Endothelial cell of umbilical vein (primary cell): ENCODE measurements around the gene CD226. TPM values are rescaled to one million over a fixed set of nuclear protein-coding genes. Genes with fewer than 3 reads are reported as not detected.

Experiments used
- BruUV-seq: library from RNA; stranded (reverse); fragments of 400-500 nt; replicated peaks from 2 replicates; lab custom pipeline; 2021; lab: Mats Ljungman, UMichigan
- CTCF ChIA-PET: fragments of 300-600, 350-600 bp; sonication (Branson Sonifier 250); formaldehyde crosslinking; loops from one replicate; lab custom pipeline; 2021; ENCODE audit warnings: antibody characterized with exemption, inconsistent platforms; lab: Charles Lee
- POLR2A ChIA-PET: fragments of 300-600, 350-600 bp; sonication (Branson Sonifier 250); formaldehyde crosslinking; loops from one replicate; lab custom pipeline; 2021; ENCODE audit warnings: antibody characterized with exemption, inconsistent platforms; lab: Charles Lee
- DNase-seq: peaks from one replicate; pipeline ENCODE4 v3.0.0-alpha.2; 2011; ENCODE audit warnings: low read depth, low spot score
- FAIRE-seq: peaks from 2 replicates; lab custom pipeline; 2011; peaks lifted over from hg19 to GRCh38; lab: Jason Lieb, UNC
- H2AFZ ChIP-seq: 2 replicates; pipeline ENCODE4 v1.6.0; 2012; ENCODE audit warnings: low read depth, low read length, control low read depth, inconsistent platforms
- H3K27ac ChIP-seq: 2 replicates; pipeline ENCODE4 v1.5.1; 2011; ENCODE audit warnings: low read depth, mild to moderate bottlenecking, control low read depth, low read length, moderate library complexity; ENCODE audit not compliant: insufficient read depth
- H3K27me3 ChIP-seq, 2 experiments: 2 replicates each; pipeline versions ENCODE4 v1.6.0 to v1.6.1; 2011; ENCODE audit warnings: low read length in 2 of 2, mixed read lengths in 1 of 2; ENCODE audit not compliant: control insufficient read depth in 2 of 2, insufficient read depth in 2 of 2
- H3K36me3 ChIP-seq, 2 experiments: 2 replicates in 1 of 2; 3 replicates in 1 of 2; pipeline ENCODE4 v1.5.1; 2011; ENCODE audit warnings: low read length in 2 of 2, mild to moderate bottlenecking in 1 of 2, moderate library complexity in 1 of 2; ENCODE audit not compliant: control insufficient read depth in 2 of 2, insufficient read depth in 2 of 2; ENCODE audit errors: extremely low read depth in 1 of 2
- H3K4me1 ChIP-seq: 3 replicates; pipeline ENCODE4 v1.5.1; 2011; ENCODE audit warnings: mild to moderate bottlenecking, low read length; ENCODE audit not compliant: control insufficient read depth, insufficient read depth; ENCODE audit errors: extremely low read depth
- H3K4me2 ChIP-seq: 2 replicates; pipeline ENCODE4 v1.6.1; 2011; ENCODE audit warnings: low read length, control low read depth, mixed read lengths; ENCODE audit not compliant: insufficient read depth
- H3K4me3 ChIP-seq, 3 experiments: fragments of 200-600 bp in 1 of 3; sonication (generic), shearing (Covaris generic) in 1 of 3; replicated peaks in 1 of 3; 2 replicates each; pipeline ENCODE4 v1.5.1; 2011 to 2016; ENCODE audit warnings: control low read depth in 3 of 3, low read length in 3 of 3, mild to moderate bottlenecking in 2 of 3, inconsistent platforms in 1 of 3, low read depth in 1 of 3, moderate library complexity in 1 of 3; ENCODE audit not compliant: insufficient read depth in 1 of 3
- H3K79me2 ChIP-seq: 2 replicates; pipeline ENCODE4 v1.6.0; 2012; ENCODE audit warnings: low read length, inconsistent platforms; ENCODE audit not compliant: control insufficient read depth, insufficient read depth
- H3K9ac ChIP-seq: replicated peaks from 2 replicates; pipeline ENCODE3; 2011; ENCODE audit warnings: low read length, control low read depth; ENCODE audit not compliant: insufficient read depth; ENCODE audit errors: extremely low read depth
- H3K9me1 ChIP-seq: replicated peaks from 3 replicates; pipeline ENCODE4 v1.6.0; 2011; ENCODE audit warnings: mild to moderate bottlenecking, low read length; ENCODE audit not compliant: control insufficient read depth, insufficient read depth; ENCODE audit errors: extremely low read depth
- H3K9me3 ChIP-seq: replicated peaks from 2 replicates; pipeline ENCODE4 v1.5.1; 2012; ENCODE audit warnings: low read length, inconsistent platforms; ENCODE audit not compliant: control insufficient read depth, insufficient read depth
- H4K20me1 ChIP-seq: replicated peaks from 2 replicates; pipeline ENCODE3; 2011; ENCODE audit warnings: mild to moderate bottlenecking, low read length; ENCODE audit not compliant: control insufficient read depth, insufficient read depth; ENCODE audit errors: extremely low read depth
- CTCF ChIP-seq, 2 donors: IDR thresholded peaks; 1 replicate in 1 of 2; 2 replicates in 1 of 2; pipeline ENCODE4 v1.5.1; 2011; ENCODE audit warnings: low read length in 2 of 2, mild to moderate bottlenecking in 2 of 2, moderate library complexity in 2 of 2, control low read depth in 1 of 2, inconsistent platforms in 1 of 2, low read depth in 1 of 2; ENCODE audit not compliant: insufficient read depth in 1 of 2; ENCODE audit errors: extremely low read depth in 1 of 2
- EZH2 ChIP-seq: IDR thresholded peaks from 2 replicates; pipeline ENCODE4 v1.6.1; 2012; ENCODE audit warnings: borderline replicate concordance, low read depth, mild to moderate bottlenecking, moderate library complexity, low read length, inconsistent platforms; ENCODE audit not compliant: severe bottlenecking
- FOS ChIP-seq: IDR thresholded peaks from 2 replicates; pipeline ENCODE4 v1.6.1; 2011; ENCODE audit warnings: mild to moderate bottlenecking, low read length, moderate library complexity, borderline replicate concordance; ENCODE audit not compliant: insufficient read depth
- GATA2 ChIP-seq: IDR thresholded peaks from 2 replicates; pipeline ENCODE4 v1.7.0; 2011; ENCODE audit warnings: low read depth, mild to moderate bottlenecking, moderate library complexity, mixed read lengths, low read length; ENCODE audit not compliant: insufficient read length, insufficient read depth
- JUN ChIP-seq: IDR thresholded peaks from 2 replicates; pipeline ENCODE4 v1.6.1; 2011; ENCODE audit warnings: borderline replicate concordance, low read depth; ENCODE audit not compliant: insufficient read length, insufficient read depth
- MAX ChIP-seq: IDR thresholded peaks from 2 replicates; pipeline ENCODE4 v1.6.1; 2011; ENCODE audit not compliant: insufficient read depth, insufficient read length
- MYC ChIP-seq: IDR thresholded peaks from one replicate; pipeline ENCODE4 v1.6.1; 2011; ENCODE audit warnings: mild to moderate bottlenecking, low read depth, low read length
- POLR2A ChIP-seq: IDR thresholded peaks from 2 replicates; pipeline ENCODE4 v1.6.1; 2012; ENCODE audit warnings: low read depth, mild to moderate bottlenecking, control low read depth, low read length
- POLR2AphosphoS5 ChIP-seq: IDR thresholded peaks from 2 replicates; pipeline ENCODE4 v1.6.1; 2012; ENCODE audit warnings: low read depth, mild to moderate bottlenecking, control low read depth, low read length, moderate library complexity; ENCODE audit not compliant: insufficient read depth
- dilution Hi-C: fragments of 300-500 bp; cut with MboI; formaldehyde crosslinking; loops from one replicate; pipeline ENCODE4 v1.15.0; 2019; ENCODE audit warnings: low sequenced_read_pairs; ENCODE audit not compliant: extremely low pct_ligation_motif_present
- intact Hi-C: fragments of 100-400 bp; cut with micrococcal nuclease; formaldehyde crosslinking; loops from one replicate; pipeline ENCODE4 v1.10.0; 2022
- polyA plus RNA-seq, 4 experiments: library from polyadenylated mRNA; depleted of rRNA in 3 of 4; stranded (reverse) in 3 of 4; unstranded in 1 of 4; fragments of >200 nt; gene quantifications; 2 replicates each; pipeline versions ENCODE4 v1.2.1 to v1.2.3, GENCODE V29; 2011 to 2012; ENCODE audit warnings: missing spikeins in 1 of 4
- total RNA-seq: library from RNA; stranded (reverse); gene quantifications from 2 replicates; pipeline ENCODE4 v1.2.3, GENCODE V29; 2021

The CD226 gene
- total and polyA plus RNA-seq, 2 donors (not counting 3 experiments of a cell fraction or from before 2014, with no cell fraction given) = 0.20 TPM; not detected in 1

GRCh38 chr18:69916412-69916811 lies 31.3 kb downstream of the CD226 start:
- Histone ChIP-seq H3K9me3 (no peaks in the 10 kb centered on the region), H3K4me1 (no peaks in the 10 kb centered on the region), H3K79me2 (no peaks in the 10 kb centered on the region), H3K27ac (no peak overlapping the region), H3K4me3 (no peak overlapping the region), H3K9me1 (no peaks in the 10 kb centered on the region), H3K36me3 (no peaks in the 10 kb centered on the region), H3K9ac (no peak overlapping the region), H3K27me3 (no peaks in the 10 kb centered on the region), H3K4me2 (no peak overlapping the region), H4K20me1 (no peaks in the 10 kb centered on the region), H2AFZ (no peak overlapping the region)
- FAIRE-seq = peak; percentile 28
- DNase-seq = no peak
- intact Hi-C loops (no loop called here), dilution Hi-C loops (no loop called here)
- ChIA-PET CTCF (no interaction called here), POLR2A (no interaction called here)
- BruUV-seq = no TSS peak
- no peak for TF ChIP-seq POLR2A
- TF ChIP-seq EZH2 = no peak
- TF ChIP-seq GATA2 = no peak
- TF ChIP-seq MYC = no peak
- TF ChIP-seq POLR2AphosphoS5 = no peak
- no peak for TF ChIP-seq JUN
- no peak for TF ChIP-seq MAX

GRCh38 chr18:69908838-69909237 lies 38.8 kb downstream of the CD226 start:
- Histone ChIP-seq H3K79me2 (no peaks in the 10 kb centered on the region), H3K9ac (no peak overlapping the region), H3K27ac (no peak overlapping the region), H3K36me3 (no peaks in the 10 kb centered on the region), H3K4me3 (no peak overlapping the region), H3K9me1 (no peaks in the 10 kb centered on the region), H3K27me3 (no peaks in the 10 kb centered on the region), H3K4me1 (no peaks in the 10 kb centered on the region), H4K20me1 (no peaks in the 10 kb centered on the region), H2AFZ (no peak overlapping the region), H3K4me2 (no peak overlapping the region), H3K9me3 (no peaks in the 10 kb centered on the region)
- no peak for FAIRE-seq
- intact Hi-C loops (no loop called here), dilution Hi-C loops (no loop called here)
- TF ChIP-seq CTCF (IDR thresholded peaks at IDR 0.05; ENCODE audit: extremely low read depth in 1 of 2, insufficient read depth in 1 of 2, low read depth in 1 of 2, low read length in 2 of 2) (no peak), MAX (no peak), POLR2A (no peak), EZH2 (no peak), POLR2AphosphoS5 (no peak), MYC (no peak), JUN (no peak), GATA2 (no peak), FOS (no peak)
- ChIA-PET CTCF (no interaction called here), POLR2A (no interaction called here)
- no peak for DNase-seq
- BruUV-seq = no TSS peak
